VCaP (cell line): Measurements from ENCODE around the gene ACAA1.
"Not testable (repeated sequence)": the region's sequence is repeated elsewhere in the genome, so short reads cannot be mapped to it uniquely, and the experiment has no call there.

Experiments
- H3K27ac ChIP-seq: fragments of 450-650 bp; 2 replicates; pipeline ENCODE4 v1.5.1; 2017
- CTCF ChIP-seq: fragments of 450-650 bp; conservative IDR thresholded peaks from 2 replicates; pipeline ENCODE4 v1.5.1; 2017; ENCODE audit warnings: mild to moderate bottlenecking, moderate library complexity

The ACAA1 gene

GRCh38 chr3:38084334-38085310, 52.3 kb downstream of the ACAA1 start:
- no peak overlapping the region for H3K27ac ChIP-seq

GRCh38 chr3:38083871-38084333, 53.0 kb downstream of the ACAA1 start:
- no peak overlapping the region for H3K27ac ChIP-seq
- TF ChIP-seq CTCF, result no peak

More at GRCh38 chr3:38084334-38085310, 52.3 kb downstream of the ACAA1 start:
- TF ChIP-seq CTCF, result no peak

GRCh38 chr3:38083254-38083653, 53.7 kb downstream of the ACAA1 start:
- H3K27ac ChIP-seq, result not testable (repeated sequence)

- not testable (repeated sequence) for H3K27ac ChIP-seq
These were observed 54.6 kb downstream of the ACAA1 start for GRCh38 chr3:38082296-38082695.

- H3K27ac ChIP-seq, result not testable (repeated sequence)
These were observed 59.9 kb downstream of the ACAA1 start for GRCh38 chr3:38077073-38077472.
